ENCODE data around the gene MAST4.

DNA sequence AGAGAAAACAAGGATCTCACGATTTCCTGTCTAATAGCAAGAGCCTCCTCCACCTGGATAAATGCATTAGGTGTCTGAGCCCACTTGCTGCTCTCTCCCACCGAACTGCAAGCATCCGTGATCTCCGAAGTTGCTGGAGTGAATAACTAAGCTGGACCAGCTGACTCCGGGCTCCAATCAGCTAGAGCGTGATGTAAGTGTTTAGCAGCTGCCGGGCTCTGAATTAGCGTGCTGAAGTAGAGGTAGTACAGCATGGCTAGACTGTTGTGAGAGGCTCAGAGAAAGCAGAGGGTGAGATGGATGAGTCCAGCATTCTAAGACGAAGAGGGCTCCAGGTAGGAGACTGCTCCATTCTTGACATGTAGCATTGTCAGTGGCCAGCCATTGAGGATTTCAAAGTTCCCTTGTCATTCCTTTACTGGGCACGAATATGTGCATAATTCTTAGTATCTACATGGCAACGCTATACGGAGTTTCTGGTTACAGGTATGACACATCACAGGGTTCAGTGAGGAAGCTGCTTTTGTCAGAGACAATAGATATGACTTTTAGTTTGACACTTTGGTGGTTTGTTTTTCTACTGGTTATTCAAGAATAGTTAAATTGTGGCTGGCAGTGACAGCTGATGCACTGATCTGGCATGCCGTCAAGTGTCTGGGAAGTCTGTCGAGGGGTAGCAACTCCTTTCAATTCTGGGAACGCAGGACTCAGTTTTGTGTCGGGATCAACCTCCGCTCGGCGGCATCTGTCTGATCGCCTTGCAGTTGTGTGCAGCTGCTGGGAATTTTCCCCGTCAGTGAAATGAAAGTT, 232.6 kb downstream of the MAST4 start:
- TF ChIP-seq POLR2A (IDR thresholded peaks at IDR 0.05), result no peak
- TF ChIP-seq, protein P1, sequence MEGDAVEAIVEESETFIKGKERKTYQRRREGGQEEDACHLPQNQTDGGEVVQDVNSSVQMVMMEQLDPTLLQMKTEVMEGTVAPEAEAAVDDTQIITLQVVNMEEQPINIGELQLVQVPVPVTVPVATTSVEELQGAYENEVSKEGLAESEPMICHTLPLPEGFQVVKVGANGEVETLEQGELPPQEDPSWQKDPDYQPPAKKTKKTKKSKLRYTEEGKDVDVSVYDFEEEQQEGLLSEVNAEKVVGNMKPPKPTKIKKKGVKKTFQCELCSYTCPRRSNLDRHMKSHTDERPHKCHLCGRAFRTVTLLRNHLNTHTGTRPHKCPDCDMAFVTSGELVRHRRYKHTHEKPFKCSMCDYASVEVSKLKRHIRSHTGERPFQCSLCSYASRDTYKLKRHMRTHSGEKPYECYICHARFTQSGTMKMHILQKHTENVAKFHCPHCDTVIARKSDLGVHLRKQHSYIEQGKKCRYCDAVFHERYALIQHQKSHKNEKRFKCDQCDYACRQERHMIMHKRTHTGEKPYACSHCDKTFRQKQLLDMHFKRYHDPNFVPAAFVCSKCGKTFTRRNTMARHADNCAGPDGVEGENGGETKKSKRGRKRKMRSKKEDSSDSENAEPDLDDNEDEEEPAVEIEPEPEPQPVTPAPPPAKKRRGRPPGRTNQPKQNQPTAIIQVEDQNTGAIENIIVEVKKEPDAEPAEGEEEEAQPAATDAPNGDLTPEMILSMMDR (IDR thresholded peaks at IDR 0.05), result no peak

Measured in gastroesophageal sphincter (tissue), 3 donors.